ENCODE results near the gene SKA3.
A peak's percentile ranks its signal among the peaks of the same experiment; 100 is the strongest.

The SKA3 gene

GRCh38 chr13:21115231-21115630 is 61.1 kb downstream of the SKA3 start:
- no peak for DNase-seq (ENCODE audit: low spot score)

- no peak for DNase-seq (ENCODE audit: low spot score)
Observed at GRCh38 chr13:21111546-21111945, 64.8 kb downstream of the SKA3 start.

- DNase-seq (ENCODE audit: low spot score), result no peak
Observed at GRCh38 chr13:21109168-21109567, 67.2 kb downstream of the SKA3 start.

GRCh38 chr13:21106089-21106488 is 70.3 kb downstream of the SKA3 start:
- peak; percentile 81 for DNase-seq (ENCODE audit: low spot score)

- no peak for DNase-seq (ENCODE audit: low spot score)
Observed at GRCh38 chr13:21104199-21105019, 71.9 kb downstream of the SKA3 start.
